WI38 (cell line): ENCODE measurements around the gene ARSJ.

Experiments
- H3K4me3 ChIP-seq: 2 replicates; pipeline ENCODE4 v1.5.1; 2011; ENCODE audit warnings: low read depth, mild to moderate bottlenecking, control low read depth, low read length
- CTCF ChIP-seq: IDR thresholded peaks from 2 replicates; pipeline ENCODE4 v1.5.1; 2012; ENCODE audit warnings: low read depth, mild to moderate bottlenecking, control low read depth, low read length

The ARSJ gene

DNA sequence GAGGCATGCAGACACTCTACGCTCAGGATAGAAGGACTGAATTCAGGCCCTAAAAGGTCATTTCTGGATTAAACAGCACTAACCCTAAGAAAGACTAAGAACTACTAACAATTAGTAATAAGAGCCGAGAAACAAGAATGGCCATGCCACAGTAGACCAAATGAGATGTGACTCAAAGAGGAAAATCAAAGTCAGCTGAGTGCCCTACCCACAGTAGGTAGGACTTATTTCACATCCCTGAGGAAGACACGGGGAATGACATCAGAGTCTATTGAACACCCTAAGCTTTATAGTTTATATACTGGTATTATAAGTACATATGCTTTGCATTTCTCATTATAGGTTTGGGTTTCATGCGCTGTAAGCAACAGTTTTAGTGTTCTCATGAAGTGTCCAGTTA, 2.7 kb upstream of the ARSJ start:
- H3K4me3 ChIP-seq = no peak overlapping the region
- TF ChIP-seq CTCF = no peak

DNA sequence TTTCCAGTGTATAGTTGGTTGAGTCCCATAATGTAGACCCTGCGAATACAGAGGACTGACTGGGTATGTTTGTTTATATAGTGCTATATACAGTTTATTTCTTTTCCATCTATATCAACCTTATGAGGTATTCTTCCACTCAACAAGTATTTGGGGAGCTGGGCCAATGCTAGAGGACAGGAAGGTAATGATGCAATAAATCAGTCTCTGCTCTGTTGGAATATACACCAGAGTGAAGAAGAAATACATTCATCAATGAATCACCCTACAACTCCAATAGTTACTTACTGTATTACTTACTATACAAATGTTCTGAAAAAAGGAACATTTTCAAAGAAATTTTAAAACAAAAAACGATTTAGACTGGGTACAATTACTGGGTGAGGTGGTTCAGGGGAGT, 2.1 kb upstream of the ARSJ start:
- TF ChIP-seq CTCF = no peak
- no peak overlapping the region for H3K4me3 ChIP-seq

GRCh38 chr4:113979905-113980615, 613 bp upstream of the ARSJ start:
- no peak for TF ChIP-seq CTCF
- peak overlapping the region; percentile 84 for H3K4me3 ChIP-seq

GRCh38 chr4:113978561-113979147, 793 bp downstream of the ARSJ start:
- H3K4me3 ChIP-seq = peak overlapping the region; percentile 84

GRCh38 chr4:113978105-113978504, 1.3 kb downstream of the ARSJ start:
- no peak for TF ChIP-seq CTCF
- peak overlapping the region; percentile 84 for H3K4me3 ChIP-seq

More at GRCh38 chr4:113978561-113979147, 793 bp downstream of the ARSJ start:
- TF ChIP-seq CTCF = no peak

- H3K4me3 ChIP-seq = peak overlapping the region; percentile 84
- no peak for TF ChIP-seq CTCF
Observed at GRCh38 chr4:113977526-113977855, 2.0 kb downstream of the ARSJ start.

DNA sequence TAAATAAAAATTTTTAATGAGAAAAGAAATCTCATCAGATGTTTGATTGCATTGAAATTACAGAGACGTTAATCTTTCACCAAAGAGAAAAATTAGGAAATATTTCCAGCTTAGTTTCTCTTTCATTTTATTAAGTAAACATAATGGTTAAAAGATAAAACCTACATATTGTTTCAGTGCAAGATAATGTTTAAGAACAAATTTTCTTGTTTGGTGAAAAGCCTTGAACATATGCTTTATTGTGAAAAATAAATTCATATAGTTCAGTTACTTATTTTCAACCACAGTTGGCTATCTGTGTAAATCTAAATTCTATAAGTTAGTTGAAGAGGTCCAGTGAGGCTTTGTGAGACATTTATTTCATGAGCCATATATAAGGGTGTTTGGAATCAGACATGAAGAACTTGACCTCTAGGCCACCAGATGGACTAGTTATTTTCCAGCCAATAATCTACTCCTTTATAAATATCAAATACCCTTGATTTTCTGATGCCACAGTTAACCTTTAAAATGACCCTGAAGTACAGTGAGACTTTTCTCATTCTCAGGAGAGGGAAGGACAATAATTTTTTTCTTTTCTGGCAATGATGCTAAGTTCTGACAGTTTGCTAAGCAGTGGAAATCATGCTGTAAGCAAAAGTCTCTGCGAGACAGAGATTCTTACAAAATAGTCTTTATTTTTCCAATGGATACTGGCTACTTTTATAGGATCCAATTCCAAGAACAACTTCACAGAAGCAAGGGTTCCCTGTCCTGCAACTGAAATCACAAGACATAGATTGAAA, 2.5 kb downstream of the ARSJ start:
- no peak for TF ChIP-seq CTCF
- H3K4me3 ChIP-seq = peak overlapping the region; percentile 84
